Hematopoietic multipotent progenitor cell treated with erythropoietin and hydrocortisone succinate and interleukin-3 and kit ligand, for 15 days (in vitro differentiated cells): Measurements from ENCODE around the gene C20orf204.
"Not testable (repeated sequence)": the region's sequence is repeated elsewhere in the genome, so short reads cannot be mapped to it uniquely, and the experiment has no call there.

ENCODE experiments used
- DNase-seq: peaks from one replicate; pipeline ENCODE4 v3.0.0-alpha.2; 2015; ENCODE audit warnings: low spot score

C20orf204 gene, protein sequence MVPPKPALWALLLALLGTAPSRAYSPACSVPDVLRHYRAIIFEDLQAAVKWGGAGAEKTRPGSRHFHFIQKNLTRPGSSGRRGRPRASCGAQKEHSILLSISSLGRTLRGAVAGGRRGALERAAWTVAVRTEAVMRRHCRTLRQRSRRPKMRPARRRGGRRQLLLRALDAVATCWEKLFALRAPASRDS

DNA sequence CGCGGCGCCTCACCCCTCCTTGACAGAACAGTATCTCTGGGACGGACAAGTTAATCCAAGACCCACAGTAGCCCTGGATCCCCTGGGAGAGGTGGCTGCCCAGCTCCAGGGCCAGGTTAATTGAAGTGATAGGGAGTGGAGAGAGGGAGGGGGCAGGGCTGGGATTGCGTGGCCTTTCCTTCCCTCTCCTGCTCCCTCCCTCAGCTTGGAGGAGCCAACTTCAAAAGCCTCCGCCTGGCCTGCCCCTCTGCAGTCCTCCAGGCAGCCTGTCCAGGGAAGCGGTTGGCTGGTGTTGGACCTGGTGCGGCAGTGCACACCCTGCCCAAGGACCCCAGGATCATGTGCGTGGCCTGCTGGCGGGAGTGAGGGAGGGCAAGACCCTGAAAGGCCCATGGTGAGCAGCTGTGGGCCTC lies at the start of gene C20orf204:
C20orf204 (plus strand) TSS at position 250 of the 413 bp plus-strand sequence; CDS start at position 392, 142 bp downstream.
- no peak for DNase-seq

DNA sequence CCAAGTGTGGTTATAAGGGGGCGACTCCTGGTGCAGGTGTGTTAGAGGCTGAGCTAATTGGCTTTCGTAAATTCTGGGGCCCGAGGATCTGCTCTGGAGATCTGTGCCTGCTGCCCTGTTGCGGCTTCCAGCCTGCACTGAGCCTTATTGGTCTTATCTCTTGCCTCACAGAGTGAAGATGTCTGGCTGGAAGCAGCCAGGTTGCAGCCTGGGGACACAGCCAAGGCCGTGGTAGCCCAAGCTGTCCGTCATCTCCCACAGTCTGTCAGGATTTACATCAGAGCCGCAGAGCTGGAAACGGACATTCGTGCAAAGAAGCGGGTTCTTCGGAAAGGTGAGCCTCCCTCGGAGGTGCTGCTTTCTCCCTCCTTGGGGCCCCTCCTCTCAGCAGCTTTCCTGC lies 35.1 kb upstream of the C20orf204 start:
- no peak for DNase-seq

DNA sequence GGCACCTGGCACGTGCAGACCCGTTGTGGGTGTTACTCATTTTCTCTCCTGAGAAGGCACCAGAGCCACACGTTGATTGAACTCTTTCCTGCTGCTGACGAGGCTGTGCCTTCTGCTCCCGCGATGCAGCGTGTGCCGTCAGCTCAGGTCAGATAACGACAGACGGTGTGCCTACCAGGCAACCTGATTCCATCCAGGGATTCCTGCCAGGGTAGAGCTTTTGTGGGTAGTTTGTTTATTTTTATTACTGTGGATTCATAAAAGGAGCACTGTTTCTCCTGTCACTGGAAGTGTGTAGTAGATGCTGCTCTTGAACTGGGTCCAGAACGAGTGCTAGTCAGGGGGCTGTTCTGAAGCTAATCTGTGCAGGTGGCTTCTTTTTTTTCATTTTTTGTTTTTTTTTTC lies 34.4 kb upstream of the C20orf204 start:
- no peak for DNase-seq

DNA sequence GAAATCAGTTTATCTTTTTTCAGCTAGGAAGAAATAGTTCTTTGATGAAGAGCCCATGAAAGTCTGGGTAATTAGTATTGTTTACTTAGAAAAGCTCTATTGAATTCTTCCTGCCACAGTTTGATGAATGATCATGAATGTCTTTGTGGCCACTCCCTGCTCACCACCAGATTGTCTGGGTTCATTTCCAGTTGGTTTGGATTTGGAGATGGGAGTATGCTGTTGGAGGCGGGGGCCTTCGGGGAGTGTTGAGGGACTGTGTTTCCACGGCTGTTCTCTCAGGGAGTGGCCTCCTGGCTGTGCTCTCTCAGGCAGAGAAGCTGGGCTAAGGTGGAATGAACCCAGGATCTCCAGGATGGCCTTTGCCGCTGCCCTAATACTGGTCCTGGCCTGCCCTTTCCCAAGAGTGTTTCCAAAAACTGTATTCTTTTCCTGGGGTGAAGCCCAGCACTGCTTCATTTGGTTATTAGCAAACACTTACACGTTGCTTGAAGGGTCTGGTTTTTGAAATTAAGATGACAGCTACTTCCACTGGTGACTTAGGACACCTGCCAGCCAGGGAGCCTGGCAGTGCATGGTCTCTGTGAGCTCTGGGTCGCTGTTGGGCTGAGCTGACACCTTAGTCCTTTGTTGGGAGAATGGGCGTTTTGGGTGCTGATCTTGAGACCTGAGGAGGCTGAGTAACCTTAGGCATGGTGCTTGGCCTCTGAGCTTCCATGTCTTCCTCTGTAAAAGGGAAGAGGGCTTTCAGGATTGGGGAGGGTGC lies 31.8 kb upstream of the C20orf204 start:
- no peak for DNase-seq

DNA sequence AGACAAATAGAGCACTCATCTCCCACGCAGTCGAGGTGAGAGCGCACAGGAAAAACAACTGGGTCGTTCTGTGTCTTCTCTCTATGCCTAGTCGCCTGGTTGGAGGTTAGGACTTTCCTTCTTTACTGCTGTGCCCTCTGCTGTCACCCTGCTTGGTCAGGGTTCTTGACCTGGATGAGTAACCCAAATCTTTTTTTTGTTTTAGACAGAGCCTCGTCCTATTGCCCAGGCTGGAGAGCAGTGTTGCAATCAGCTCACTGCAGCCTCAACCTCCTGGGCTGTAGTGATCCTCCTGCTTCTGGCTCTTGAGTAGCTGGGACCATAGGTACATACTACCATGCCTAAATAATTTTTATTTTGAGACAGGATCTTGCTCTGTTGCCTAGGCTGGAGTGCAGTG lies 30.6 kb upstream of the C20orf204 start:
- no peak for DNase-seq

DNA sequence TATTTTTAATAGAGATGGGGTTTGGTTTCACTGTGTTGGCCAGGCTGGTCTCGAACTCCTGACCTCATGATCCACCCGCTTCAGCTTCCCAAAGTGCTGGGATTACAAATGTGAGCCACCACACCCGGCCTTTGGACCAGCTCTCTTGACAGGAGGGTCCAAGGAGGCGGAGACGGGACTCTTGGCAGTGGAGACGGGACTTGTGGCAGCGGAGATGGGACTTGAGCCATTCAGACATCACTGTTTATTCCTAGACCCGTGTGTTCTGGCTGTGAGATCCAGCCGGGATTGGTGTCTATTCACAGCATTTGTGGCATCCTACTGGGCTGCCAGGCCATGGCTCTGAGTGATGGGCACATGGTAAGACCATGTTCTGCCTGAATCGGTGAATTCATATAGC lies 29.5 kb upstream of the C20orf204 start:
- no peak for DNase-seq

DNA sequence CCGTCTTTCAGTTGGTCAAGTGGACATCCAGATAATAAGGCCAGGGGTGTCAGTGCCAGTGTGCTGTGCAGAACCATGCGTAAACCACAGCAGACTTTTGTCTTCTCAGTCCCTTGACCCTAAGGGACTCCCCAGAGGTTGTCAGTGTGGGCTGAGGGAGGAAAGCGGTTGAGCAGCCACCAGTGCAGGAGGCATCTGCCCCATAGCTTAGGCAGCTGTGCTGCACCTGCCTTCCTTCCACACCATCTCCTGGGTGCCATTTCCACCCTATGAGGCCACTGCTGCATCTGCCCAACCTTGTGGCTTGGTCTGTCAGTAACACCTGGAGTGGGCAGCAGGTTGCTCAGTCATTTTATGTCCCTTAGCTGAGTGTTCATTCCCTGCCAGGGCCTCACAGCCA lies 29.1 kb upstream of the C20orf204 start:
- DNase-seq: no peak

DNA sequence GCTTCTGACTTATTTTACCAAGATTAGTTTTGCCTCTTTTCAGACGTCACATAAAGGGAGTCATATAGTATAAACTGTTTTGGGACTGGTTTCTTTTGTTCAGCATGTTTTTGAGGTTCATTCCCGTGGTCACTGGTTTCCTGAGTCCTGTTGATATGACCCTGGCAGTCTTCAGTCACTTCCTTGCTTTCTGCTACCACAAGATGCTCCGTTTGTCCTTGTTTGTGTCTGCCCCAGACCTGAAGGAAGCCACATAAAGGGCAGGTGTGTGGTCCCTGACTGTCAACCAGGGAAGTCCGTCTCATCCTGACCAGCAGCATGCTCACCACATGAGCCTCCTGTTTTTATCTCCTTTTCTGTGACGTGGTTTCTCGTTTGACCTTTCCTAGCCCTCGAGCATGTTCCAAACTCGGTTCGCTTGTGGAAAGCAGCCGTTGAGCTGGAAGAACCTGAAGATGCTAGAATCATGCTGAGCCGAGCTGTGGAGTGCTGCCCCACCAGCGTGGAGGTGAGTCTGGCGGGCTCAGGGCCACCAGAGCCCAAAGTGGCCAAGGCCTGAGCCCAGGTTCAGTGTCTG lies 26.1 kb upstream of the C20orf204 start:
- DNase-seq: no peak

DNA sequence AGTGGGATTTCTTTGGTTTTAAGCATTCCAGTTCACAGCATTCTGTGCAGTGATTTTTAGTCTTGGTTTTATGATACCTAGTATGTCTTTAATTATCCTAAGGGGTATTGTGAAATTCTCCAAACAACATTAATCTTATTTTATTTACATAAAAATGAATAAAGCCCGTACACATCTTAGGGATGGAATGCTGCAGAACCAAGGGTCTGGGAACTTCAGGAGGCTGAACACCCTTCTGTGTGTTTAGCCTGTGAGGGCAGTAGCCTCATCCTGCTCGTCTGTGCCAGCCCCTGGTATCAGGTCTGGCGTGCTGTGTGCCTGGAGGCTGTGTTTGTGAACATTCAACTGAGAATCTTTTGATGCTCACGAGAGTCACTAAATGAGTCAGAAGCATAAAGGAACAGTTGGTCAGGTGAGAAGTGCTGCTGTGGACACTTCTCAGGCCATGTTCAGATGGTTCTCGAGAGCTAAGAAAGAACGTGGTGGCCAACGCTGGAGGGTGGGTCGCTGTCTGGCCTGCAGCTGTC lies 25.2 kb upstream of the C20orf204 start:
- no peak for DNase-seq

DNA sequence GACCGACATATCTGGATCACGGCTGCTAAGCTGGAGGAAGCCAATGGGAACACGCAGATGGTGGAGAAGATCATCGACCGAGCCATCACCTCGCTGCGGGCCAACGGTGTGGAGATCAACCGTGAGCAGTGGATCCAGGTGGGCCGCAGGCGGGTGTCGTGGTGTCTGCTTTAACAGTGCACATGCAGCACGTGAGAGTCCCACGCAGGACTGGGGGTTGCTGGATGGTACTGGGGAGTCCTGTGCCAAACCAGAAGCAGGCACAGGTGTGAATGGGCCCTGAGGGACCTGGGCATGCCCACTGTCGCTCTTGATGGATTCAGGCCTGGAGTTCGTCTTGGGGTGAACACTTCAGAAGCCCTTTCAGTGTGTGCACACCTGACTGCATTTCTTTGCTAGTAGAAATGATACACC lies 24.6 kb upstream of the C20orf204 start:
- no peak for DNase-seq

DNA sequence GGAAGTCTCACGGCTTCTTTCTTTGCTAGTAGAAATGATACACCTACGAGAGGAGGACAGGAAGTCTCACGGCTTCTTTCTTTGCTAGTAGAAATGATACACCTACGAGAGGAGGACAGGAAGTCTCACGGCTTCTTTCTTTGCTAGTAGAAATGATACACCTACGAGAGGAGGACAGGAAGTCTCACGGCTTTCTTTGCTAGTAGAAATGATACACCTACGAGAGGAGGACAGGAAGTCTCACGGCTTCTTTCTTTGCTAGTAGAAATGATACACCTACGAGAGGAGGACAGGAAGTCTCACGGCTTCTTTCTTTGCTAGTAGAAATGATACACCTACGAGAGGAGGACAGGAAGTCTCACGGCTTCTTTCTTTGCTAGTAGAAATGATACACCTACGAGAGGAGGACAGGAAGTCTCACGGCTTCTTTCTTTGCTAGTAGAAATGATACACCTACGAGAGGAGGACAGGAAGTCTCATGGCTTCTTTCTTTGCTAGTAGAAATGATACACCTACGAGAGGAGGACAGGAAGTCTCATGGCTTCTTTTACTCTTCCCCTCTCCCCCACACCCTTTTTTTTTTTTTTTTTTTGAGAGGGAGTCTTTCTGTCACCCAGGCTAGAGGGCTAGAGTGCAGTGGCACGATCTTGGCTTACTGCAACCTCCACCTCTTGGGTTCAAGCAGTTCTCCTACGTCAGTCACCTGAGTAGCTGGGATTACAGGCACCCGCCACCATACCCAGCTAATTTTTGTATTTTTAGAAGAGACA lies 23.4 kb upstream of the C20orf204 start:
- DNase-seq: not testable (repeated sequence)

DNA sequence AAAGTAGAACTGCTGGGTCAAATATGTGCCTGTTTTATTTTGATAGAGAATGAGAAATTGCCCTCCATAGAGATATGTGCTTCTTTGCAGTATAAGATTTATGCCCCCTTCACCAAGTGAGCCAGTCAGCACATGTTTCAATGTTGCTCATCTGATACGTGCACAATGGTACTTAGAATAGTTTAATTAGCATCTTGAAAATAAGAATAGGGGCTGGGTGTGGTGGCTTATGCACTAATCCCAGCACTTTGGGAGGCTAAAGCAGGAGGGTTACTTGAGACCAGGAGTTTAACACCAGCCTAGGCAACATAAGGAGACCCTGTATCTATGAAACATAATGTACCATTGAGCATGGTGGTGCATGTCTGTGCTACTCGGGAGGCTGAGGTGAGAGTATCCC lies 20.3 kb upstream of the C20orf204 start:
- DNase-seq: no peak

DNA sequence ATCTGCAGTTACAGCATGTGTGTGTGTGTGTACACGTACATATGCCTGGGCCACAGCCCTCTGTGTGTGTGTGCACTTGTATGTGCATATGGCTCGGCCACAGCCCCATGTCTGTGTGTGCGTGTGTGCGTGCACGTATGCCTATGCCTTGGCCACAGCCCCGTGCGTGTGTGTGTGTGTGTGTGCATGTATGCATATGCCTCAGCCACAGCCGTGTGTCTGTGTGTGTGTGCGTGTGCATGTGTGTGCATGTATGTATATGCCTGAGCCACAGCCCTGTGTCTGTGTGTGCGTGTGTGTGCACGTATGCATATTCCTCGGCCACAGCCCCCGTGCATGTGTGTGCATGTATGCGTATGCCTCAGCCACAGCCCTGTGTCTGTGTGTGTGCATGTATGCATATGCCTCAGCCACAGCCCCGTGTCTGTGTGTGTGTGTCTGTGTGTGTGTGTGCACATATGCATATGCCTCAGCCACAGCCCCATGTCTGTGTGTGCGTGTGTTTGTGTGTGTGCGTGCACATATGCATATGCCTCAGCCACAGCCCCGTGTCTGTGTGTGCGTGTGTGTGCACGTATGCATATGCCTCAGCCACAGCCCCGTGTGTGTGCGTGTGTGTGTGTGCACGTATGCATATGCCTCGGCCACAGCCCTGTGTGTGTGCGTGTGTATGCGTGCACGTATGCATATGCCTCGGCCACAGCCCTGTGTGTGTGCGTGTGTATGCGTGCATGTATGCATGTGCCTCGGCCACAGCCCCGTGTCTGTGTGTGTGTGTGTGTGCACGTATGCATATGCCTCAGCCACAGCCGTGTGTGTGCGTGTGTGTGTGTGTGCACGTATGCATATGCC lies 14.6 kb upstream of the C20orf204 start:
- DNase-seq: no peak

DNA sequence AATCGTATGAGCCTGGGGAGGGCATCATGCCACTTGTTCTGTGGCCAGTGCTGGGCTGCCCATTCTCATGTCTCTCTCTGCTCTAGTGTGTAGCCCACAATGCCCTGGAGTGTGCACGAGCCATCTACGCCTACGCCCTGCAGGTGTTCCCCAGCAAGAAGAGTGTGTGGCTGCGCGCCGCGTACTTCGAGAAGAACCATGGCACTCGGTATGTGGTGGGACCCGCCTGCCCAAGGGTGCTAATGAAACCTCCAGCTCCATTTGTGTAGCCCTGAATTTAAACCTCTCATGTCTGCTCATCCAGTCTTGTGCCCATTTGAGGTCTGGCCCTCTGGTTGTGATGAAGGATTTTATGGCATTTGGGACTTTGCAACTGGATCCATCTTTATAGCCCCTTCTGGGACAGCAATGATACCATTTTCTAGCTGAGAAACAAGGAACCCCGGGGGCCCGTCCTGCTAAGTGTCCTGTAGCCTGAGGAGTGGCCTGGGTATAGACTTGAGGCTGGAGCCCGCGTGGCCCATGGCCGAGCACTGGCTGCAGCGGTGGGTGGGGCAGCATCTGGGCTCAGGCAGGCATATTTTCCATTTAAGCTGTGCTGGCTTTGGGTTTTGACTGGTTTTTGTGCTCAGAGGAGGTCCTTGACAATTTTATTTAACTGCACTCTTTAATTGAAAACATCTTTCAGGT lies 13.2 kb upstream of the C20orf204 start:
- no peak for DNase-seq

DNA sequence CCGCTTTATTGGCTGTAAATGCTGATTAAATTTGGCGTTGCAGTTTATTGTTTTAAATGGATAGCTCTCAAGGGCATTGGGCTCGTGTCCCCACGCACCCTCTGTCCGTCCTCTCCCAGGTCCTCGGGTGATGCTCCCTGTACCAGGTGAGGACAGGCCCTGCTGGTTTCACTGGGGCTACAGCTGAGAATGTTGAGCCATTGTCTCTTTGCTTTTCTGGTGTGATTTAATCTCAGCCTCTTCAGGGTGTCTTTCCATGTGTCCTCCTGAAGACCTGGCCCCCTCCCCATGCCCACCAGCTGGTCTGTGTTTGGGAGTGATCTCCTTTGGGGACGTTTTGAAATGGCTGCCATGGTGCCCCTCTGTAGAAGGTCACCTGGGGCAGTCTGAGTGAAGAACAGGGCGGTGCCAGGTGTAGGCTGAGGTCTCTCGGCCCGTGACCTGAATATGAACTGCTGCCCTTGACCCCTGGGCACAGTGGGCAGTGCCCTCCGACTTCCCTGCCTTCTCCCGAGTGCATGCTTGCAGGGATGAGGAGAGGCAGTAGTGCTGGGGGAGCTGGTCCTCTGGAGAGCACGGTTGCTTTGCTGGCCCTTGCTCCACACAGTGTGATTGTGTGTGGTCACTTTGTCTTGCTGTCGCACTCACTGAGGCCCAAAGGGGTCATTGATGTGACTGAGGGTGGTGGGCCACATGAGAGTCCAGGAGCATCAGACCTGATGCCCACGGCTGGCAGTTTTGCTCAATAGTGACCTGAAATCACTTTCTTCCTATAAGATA lies 12.4 kb upstream of the C20orf204 start:
- DNase-seq: no peak

DNA sequence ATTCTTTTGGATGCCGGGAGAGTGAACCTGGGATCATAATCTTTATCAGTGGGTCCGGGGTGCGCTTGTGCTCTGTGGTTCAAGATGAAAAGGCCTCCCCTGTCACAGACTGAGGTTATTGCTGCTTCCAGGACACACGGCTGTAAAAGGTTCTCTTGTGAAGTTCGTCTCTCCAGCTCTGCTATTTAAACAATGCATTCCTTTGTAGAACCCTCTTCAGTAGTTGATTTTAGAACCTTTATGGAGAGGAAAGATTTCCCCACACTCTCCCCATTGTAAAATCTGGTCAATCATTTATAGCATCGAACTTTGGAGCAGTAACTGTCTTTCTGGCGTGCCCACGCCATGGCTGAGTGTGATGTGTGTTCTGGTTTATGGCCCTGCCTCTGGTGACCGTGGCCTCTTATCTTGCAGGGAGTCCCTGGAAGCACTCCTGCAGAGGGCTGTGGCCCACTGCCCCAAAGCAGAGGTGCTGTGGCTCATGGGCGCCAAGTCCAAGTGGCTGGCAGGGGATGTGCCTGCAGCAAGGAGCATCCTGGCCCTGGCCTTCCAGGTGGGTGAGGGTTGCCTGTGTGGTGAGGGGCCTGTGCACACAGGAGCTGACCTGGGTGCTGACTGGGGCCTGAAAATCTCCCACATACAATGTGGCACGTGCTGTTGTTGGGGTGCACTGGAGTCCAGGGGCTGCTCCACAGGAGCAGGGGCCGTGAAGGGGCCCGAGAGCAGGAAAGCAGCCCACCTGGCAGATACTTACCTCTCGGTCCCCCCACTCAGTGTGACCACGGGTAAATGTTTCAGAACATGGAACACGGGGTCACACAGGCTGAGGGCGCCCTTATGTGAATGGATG lies 11.6 kb upstream of the C20orf204 start:
- no peak for DNase-seq

DNA sequence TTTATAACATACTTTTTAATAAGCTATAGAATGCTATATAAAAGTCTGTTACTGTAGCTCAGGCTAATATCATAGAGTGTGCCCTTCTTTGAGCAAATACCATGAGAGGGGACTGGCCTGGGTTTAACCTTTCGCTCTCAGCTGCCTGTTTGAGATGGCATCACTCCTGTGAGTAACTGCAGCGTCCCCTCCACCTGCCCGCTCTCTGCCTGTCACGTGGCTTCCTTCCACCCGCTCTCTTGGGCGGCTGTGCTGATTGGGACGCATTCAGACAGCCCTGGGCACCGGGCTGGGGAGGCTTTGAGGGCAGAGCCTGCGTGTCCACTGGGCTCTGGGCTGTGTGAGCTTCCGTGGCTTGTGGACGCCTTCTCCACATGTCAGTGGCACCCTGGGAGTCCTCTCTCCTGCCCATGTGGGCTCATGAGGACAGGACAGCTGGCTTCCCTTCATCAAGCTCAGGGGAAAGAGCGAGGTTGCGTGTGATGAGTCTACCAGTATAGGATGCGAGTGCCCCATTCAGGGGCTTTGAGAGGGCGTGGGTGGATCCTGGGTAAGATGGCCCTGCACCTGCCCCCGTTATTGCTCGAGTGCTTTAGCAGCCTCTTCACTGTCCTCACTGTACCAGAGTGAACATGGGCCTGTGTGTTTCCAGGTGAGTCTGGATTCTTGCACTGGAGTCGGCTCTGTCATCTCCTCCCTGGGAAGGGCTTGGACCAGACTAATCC lies 10.7 kb upstream of the C20orf204 start:
- DNase-seq: no peak

DNA sequence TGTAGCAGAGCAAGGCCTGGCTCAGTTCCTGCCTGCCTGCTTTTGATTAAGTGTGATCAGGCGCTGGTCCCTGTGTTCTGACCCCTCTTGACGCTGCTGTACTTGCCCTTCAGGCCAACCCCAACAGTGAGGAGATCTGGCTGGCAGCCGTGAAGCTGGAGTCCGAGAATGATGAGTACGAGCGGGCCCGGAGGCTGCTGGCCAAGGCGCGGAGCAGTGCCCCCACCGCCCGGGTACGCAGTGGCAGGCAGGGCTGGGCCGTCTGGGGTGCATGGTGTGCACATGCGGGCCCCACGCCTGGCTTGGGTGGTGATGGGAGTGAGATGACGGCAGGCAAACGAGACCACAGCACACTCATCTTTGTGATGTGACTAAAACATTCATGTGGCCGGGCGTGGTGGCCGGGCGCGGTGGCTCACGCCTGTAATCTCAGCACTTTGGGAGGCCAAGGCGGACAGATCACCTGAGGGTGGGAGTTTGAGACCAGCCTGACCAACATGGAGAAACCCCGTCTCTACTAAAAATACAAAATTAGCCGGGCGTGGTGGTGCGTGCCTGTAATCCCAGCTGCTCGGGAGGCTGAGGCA lies 10.1 kb upstream of the C20orf204 start:
- no peak for DNase-seq
